Measurements from ENCODE around the gene ZNF283.

The ZNF283 gene

GRCh38 chr19:43806848-43807247, 20.3 kb upstream of the ZNF283 start:
- H3K4me1 Mint-ChIP-seq = no peaks in the 10 kb centered on the region
- no peak overlapping the region for H3K4me3 Mint-ChIP-seq
- H3K9me3 Mint-ChIP-seq = no peaks in the 10 kb centered on the region
- H3K36me3 Mint-ChIP-seq (ENCODE audit: low read depth) = no peaks in the 10 kb centered on the region
- DNase-seq = no peak
- no peak for TF ChIP-seq CTCF (IDR thresholded peaks at IDR 0.05)
- no peak overlapping the region for H3K27ac Mint-ChIP-seq
- peaks cover 45% of the 10 kb centered on the region for H3K27me3 Mint-ChIP-seq (ENCODE audit: low read depth, poor library complexity)

GRCh38 chr19:43807651-43808050, 19.5 kb upstream of the ZNF283 start:
- Mint-ChIP-seq H3K9me3 (no peaks in the 10 kb centered on the region), H3K27ac (no peak overlapping the region), H3K27me3 (ENCODE audit: low read depth, poor library complexity) (peaks cover 52% of the 10 kb centered on the region), H3K36me3 (ENCODE audit: low read depth) (no peaks in the 10 kb centered on the region), H3K4me3 (no peak overlapping the region), H3K4me1 (no peaks in the 10 kb centered on the region)
- no peak for DNase-seq
- TF ChIP-seq CTCF (IDR thresholded peaks at IDR 0.05) = no peak

GRCh38 chr19:43809762-43810696, 17.1 kb upstream of the ZNF283 start:
- Mint-ChIP-seq H3K27ac (no peak overlapping the region), H3K27me3 (ENCODE audit: low read depth, poor library complexity) (peaks cover 61% of the 10 kb centered on the region), H3K36me3 (ENCODE audit: low read depth) (no peaks in the 10 kb centered on the region), H3K4me1 (no peaks in the 10 kb centered on the region), H3K9me3 (no peaks in the 10 kb centered on the region), H3K4me3 (no peak overlapping the region)
- TF ChIP-seq CTCF (IDR thresholded peaks at IDR 0.05) = peak; percentile 52
- no peak for DNase-seq

GRCh38 chr19:43811837-43812236, 15.3 kb upstream of the ZNF283 start:
- TF ChIP-seq CTCF (IDR thresholded peaks at IDR 0.05) = no peak
- H3K27ac Mint-ChIP-seq = no peak overlapping the region
- H3K4me3 Mint-ChIP-seq = no peak overlapping the region
- H3K4me1 Mint-ChIP-seq = no peaks in the 10 kb centered on the region
- no peak for DNase-seq
- peaks cover 4% of the 10 kb centered on the region for H3K9me3 Mint-ChIP-seq
- H3K27me3 Mint-ChIP-seq (ENCODE audit: low read depth, poor library complexity) = peaks cover 50% of the 10 kb centered on the region
- no peaks in the 10 kb centered on the region for H3K36me3 Mint-ChIP-seq (ENCODE audit: low read depth)

- Mint-ChIP-seq H3K36me3 (ENCODE audit: low read depth) (no peaks in the 10 kb centered on the region), H3K9me3 (peaks cover 6% of the 10 kb centered on the region), H3K27me3 (ENCODE audit: low read depth, poor library complexity) (peaks cover 47% of the 10 kb centered on the region), H3K4me1 (no peaks in the 10 kb centered on the region), H3K27ac (no peak overlapping the region), H3K4me3 (no peak overlapping the region)
- no peak for TF ChIP-seq CTCF (IDR thresholded peaks at IDR 0.05)
- no peak for DNase-seq
Observed at GRCh38 chr19:43812259-43812658, 14.9 kb upstream of the ZNF283 start.

GRCh38 chr19:43812688-43813087, 14.4 kb upstream of the ZNF283 start:
- DNase-seq = no peak
- H3K36me3 Mint-ChIP-seq (ENCODE audit: low read depth) = no peaks in the 10 kb centered on the region
- H3K4me1 Mint-ChIP-seq = no peaks in the 10 kb centered on the region
- H3K27me3 Mint-ChIP-seq (ENCODE audit: low read depth, poor library complexity) = peaks cover 46% of the 10 kb centered on the region
- no peak overlapping the region for H3K4me3 Mint-ChIP-seq
- no peak overlapping the region for H3K27ac Mint-ChIP-seq
- no peak for TF ChIP-seq CTCF (IDR thresholded peaks at IDR 0.05)
- H3K9me3 Mint-ChIP-seq = peaks cover 8% of the 10 kb centered on the region

All from nephron progenitor cell (in vitro differentiated cells).